Measurements from ENCODE around the gene C17orf50.

DNA sequence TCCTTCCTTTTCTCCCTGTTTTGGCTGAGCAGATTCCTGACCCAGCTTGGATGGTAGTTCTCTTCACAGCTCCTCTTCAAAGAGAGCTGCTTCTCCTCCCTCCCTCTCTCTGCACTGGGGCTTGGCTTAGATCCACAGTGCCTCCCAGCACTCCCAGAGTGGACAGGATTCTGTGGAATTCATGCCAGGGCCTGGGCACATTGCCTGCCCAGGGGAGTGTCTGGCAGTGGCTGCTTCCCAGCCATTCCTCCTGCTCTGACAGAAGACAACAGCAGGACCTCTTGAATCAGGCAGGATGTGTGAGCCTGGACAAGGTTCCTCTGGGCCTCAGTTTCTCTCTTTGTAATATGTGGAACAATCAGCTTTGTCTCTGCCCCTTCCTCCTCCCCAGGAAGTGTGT lies 39.3 kb downstream of the C17orf50 start:
- TF ChIP-seq, protein P1, sequence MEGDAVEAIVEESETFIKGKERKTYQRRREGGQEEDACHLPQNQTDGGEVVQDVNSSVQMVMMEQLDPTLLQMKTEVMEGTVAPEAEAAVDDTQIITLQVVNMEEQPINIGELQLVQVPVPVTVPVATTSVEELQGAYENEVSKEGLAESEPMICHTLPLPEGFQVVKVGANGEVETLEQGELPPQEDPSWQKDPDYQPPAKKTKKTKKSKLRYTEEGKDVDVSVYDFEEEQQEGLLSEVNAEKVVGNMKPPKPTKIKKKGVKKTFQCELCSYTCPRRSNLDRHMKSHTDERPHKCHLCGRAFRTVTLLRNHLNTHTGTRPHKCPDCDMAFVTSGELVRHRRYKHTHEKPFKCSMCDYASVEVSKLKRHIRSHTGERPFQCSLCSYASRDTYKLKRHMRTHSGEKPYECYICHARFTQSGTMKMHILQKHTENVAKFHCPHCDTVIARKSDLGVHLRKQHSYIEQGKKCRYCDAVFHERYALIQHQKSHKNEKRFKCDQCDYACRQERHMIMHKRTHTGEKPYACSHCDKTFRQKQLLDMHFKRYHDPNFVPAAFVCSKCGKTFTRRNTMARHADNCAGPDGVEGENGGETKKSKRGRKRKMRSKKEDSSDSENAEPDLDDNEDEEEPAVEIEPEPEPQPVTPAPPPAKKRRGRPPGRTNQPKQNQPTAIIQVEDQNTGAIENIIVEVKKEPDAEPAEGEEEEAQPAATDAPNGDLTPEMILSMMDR (IDR thresholded peaks at IDR 0.05) = no peak
- no peak for TF ChIP-seq POLR2A (IDR thresholded peaks at IDR 0.05)
